Measurements from ENCODE around the gene LKAAEAR1. TPM values are rescaled to one million over a fixed set of nuclear protein-coding genes. Genes with fewer than 3 reads are reported as not detected.

The LKAAEAR1 gene
- total and polyA plus RNA-seq, 2 of the 13 experiments (the other 11 are each of a cell fraction or from before 2014, with no cell fraction given), result not detected

- 0 out of 3 replicates have a peak, but pooled peaks have one; percentile 7 for TF ChIP-seq MXI1 (IDR thresholded peaks at IDR 0.05; ENCODE audit: borderline replicate concordance, low read depth, low read length)
- no peak for TF ChIP-seq CCAR2 (optimal IDR thresholded peaks at IDR 0.05; ENCODE audit: low read depth, low read length)
- TF ChIP-seq ZSCAN30 (CRISPR knock-in tag; IDR thresholded peaks at IDR 0.05), result no peak; the same call in 1 of the 2 replicates
- TF ChIP-seq HNRNPK (IDR thresholded peaks at IDR 0.05; ENCODE audit: low read depth, low read length, poor library complexity, severe bottlenecking), result no peak
- TF ChIP-seq IKZF5 (CRISPR knock-in tag; IDR thresholded peaks at IDR 0.05), result no peak; the same call in 1 of the 2 replicates
- TF ChIP-seq ZNF326 (CRISPR knock-in tag; IDR thresholded peaks at IDR 0.05; ENCODE audit: borderline replicate concordance), result no peak; the same call in 1 of the 2 replicates
- no peak; the same call in 1 of the 2 replicates for TF ChIP-seq ZNF790 (CRISPR knock-in tag; IDR thresholded peaks at IDR 0.05; ENCODE audit: borderline replicate concordance)
- TF ChIP-seq, protein P1, sequence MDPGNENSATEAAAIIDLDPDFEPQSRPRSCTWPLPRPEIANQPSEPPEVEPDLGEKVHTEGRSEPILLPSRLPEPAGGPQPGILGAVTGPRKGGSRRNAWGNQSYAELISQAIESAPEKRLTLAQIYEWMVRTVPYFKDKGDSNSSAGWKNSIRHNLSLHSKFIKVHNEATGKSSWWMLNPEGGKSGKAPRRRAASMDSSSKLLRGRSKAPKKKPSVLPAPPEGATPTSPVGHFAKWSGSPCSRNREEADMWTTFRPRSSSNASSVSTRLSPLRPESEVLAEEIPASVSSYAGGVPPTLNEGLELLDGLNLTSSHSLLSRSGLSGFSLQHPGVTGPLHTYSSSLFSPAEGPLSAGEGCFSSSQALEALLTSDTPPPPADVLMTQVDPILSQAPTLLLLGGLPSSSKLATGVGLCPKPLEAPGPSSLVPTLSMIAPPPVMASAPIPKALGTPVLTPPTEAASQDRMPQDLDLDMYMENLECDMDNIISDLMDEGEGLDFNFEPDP (CRISPR knock-in tag; conservative IDR thresholded peaks at IDR 0.05), result no peak
- no peak for TF ChIP-seq RFXANK (CRISPR knock-in tag; IDR thresholded peaks at IDR 0.05)
- TF ChIP-seq KLF6 (CRISPR knock-in tag; IDR thresholded peaks at IDR 0.05), result 0 out of 2 replicates have a peak, but pooled peaks have one; percentile 11
- TF ChIP-seq, protein P2, sequence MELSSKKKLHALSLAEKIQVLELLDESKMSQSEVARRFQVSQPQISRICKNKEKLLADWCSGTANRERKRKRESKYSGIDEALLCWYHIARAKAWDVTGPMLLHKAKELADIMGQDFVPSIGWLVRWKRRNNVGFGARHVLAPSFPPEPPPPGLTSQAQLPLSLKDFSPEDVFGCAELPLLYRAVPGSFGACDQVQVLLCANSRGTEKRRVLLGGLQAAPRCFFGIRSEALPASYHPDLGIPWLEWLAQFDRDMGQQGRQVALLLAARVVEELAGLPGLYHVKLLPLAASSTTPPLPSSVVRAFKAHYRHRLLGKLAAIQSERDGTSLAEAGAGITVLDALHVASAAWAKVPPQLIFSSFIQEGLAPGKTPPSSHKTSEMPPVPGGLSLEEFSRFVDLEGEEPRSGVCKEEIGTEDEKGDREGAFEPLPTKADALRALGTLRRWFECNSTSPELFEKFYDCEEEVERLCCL (CRISPR knock-in tag; IDR thresholded peaks at IDR 0.05; ENCODE audit: borderline replicate concordance), result no peak
- TF ChIP-seq GPN1 (CRISPR knock-in tag; IDR thresholded peaks at IDR 0.05; ENCODE audit: borderline replicate concordance), result no peak; the same call in 1 of the 2 replicates
- TF ChIP-seq, protein P3, sequence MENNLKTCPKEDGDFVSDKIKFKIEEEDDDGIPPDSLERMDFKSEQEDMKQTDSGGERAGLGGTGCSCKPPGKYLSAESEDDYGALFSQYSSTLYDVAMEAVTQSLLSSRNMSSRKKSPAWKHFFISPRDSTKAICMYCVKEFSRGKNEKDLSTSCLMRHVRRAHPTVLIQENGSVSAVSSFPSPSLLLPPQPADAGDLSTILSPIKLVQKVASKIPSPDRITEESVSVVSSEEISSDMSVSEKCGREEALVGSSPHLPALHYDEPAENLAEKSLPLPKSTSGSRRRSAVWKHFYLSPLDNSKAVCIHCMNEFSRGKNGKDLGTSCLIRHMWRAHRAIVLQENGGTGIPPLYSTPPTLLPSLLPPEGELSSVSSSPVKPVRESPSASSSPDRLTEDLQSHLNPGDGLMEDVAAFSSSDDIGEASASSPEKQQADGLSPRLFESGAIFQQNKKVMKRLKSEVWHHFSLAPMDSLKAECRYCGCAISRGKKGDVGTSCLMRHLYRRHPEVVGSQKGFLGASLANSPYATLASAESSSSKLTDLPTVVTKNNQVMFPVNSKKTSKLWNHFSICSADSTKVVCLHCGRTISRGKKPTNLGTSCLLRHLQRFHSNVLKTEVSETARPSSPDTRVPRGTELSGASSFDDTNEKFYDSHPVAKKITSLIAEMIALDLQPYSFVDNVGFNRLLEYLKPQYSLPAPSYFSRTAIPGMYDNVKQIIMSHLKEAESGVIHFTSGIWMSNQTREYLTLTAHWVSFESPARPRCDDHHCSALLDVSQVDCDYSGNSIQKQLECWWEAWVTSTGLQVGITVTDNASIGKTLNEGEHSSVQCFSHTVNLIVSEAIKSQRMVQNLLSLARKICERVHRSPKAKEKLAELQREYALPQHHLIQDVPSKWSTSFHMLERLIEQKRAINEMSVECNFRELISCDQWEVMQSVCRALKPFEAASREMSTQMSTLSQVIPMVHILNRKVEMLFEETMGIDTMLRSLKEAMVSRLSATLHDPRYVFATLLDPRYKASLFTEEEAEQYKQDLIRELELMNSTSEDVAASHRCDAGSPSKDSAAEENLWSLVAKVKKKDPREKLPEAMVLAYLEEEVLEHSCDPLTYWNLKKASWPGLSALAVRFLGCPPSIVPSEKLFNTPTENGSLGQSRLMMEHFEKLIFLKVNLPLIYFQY (CRISPR knock-in tag; IDR thresholded peaks at IDR 0.05; ENCODE audit: borderline replicate concordance), result no peak; the same call in 1 of the 2 replicates
- TF ChIP-seq SPEN (CRISPR knock-in tag; IDR thresholded peaks at IDR 0.05; ENCODE audit: low read depth), result no peak; the same call in 1 of the 2 replicates
- TF ChIP-seq, protein P4, sequence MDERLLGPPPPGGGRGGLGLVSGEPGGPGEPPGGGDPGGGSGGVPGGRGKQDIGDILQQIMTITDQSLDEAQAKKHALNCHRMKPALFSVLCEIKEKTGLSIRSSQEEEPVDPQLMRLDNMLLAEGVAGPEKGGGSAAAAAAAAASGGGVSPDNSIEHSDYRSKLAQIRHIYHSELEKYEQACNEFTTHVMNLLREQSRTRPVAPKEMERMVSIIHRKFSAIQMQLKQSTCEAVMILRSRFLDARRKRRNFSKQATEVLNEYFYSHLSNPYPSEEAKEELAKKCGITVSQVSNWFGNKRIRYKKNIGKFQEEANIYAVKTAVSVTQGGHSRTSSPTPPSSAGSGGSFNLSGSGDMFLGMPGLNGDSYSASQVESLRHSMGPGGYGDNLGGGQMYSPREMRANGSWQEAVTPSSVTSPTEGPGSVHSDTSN (CRISPR knock-in tag; IDR thresholded peaks at IDR 0.05), result no peak
- TF ChIP-seq ZNF292 (CRISPR knock-in tag; IDR thresholded peaks at IDR 0.05; ENCODE audit: borderline replicate concordance, low read depth), result no peak; the same call in 1 of the 2 replicates
- no peak for TF ChIP-seq NCOA5 (CRISPR knock-in tag; IDR thresholded peaks at IDR 0.05)
- no peak for TF ChIP-seq MYPOP (CRISPR knock-in tag; IDR thresholded peaks at IDR 0.05)
Measured at GRCh38 chr20:64056889-64057627, 27.1 kb downstream of the LKAAEAR1 start (continued).

Data from HepG2 (cell line).